HG03378 (cell line): Measurements from ENCODE around the gene MRPL41.
"Not testable (repeated sequence)": the region's sequence is repeated elsewhere in the genome, so short reads cannot be mapped to it uniquely, and the experiment has no call there.

Experiments used
- ATAC-seq: cut with Tn5 transposase; IDR thresholded peaks from one replicate; pipeline ENCODE4 v1.9.1; 2021; ENCODE audit warnings: mild to moderate bottlenecking, moderate library complexity; ENCODE audit not compliant: unreplicated experiment

Gene MRPL41

GRCh38 chr9:137581361-137582285 is 29.9 kb downstream of the MRPL41 start:
- ATAC-seq, result no peak

- no peak for ATAC-seq
Measured at GRCh38 chr9:137582286-137582860, 30.7 kb downstream of the MRPL41 start.

GRCh38 chr9:137583347-137583746 is 31.7 kb downstream of the MRPL41 start:
- no peak for ATAC-seq

GRCh38 chr9:137583957-137584356 is 32.3 kb downstream of the MRPL41 start:
- ATAC-seq, result no peak

GRCh38 chr9:137586854-137587253 is 35.2 kb downstream of the MRPL41 start:
- ATAC-seq, result no peak

GRCh38 chr9:137588311-137588710 is 36.6 kb downstream of the MRPL41 start:
- no peak for ATAC-seq

GRCh38 chr9:137588891-137589290 is 37.2 kb downstream of the MRPL41 start:
- ATAC-seq, result no peak

GRCh38 chr9:137589441-137590122 is 37.9 kb downstream of the MRPL41 start:
- peak; percentile 10 for ATAC-seq

GRCh38 chr9:137590123-137590468 is 38.4 kb downstream of the MRPL41 start:
- ATAC-seq, result no peak

GRCh38 chr9:137590469-137591383 is 39.0 kb downstream of the MRPL41 start, which contains the start of gene ZMYND19:
Gene ZMYND19 (minus strand): TSS chr9:137590512. CDS start chr9:137590263, 249 bp downstream.
- ATAC-seq, result peak; percentile 35

- no peak for ATAC-seq
Measured at GRCh38 chr9:137592767-137593166, 41.1 kb downstream of the MRPL41 start.

GRCh38 chr9:137593176-137593575 is 41.5 kb downstream of the MRPL41 start:
- no peak for ATAC-seq

GRCh38 chr9:137596577-137596976 is 44.9 kb downstream of the MRPL41 start:
- not testable (repeated sequence) for ATAC-seq

GRCh38 chr9:137598943-137599342 is 47.3 kb downstream of the MRPL41 start:
- ATAC-seq, result no peak
